Thoracic aorta (tissue), 2 donors: ENCODE results near the gene IP6K2. TPM values are rescaled to one million over a fixed set of nuclear protein-coding genes. Genes with fewer than 3 reads are reported as not detected.
A peak's percentile ranks its signal among the peaks of the same experiment; 100 is the strongest.

Experiments
- ATAC-seq: fragments of 150-250 bp; one replicate; pipeline ENCODE4 v1.8.0; 2017; ENCODE audit warnings: low read depth; ENCODE audit not compliant: insufficient number of reproducible peaks, low FRiP score
- DNase-seq: peaks from one replicate; pipeline ENCODE4 v3.0.0-alpha.2; 2020; ENCODE audit warnings: low spot score
- H3K27ac ChIP-seq, 2 donors: fragments of 200-600 bp; sonication (generic); 1 replicate in 1 of 2; 2 replicates in 1 of 2; pipeline ENCODE4 v1.5.1; 2016; ENCODE audit warnings: mild to moderate bottlenecking in 2 of 2, moderate library complexity in 2 of 2
- H3K27me3 ChIP-seq: fragments of 200-600 bp; sonication (generic); replicated peaks from 2 replicates; pipeline ENCODE4 v1.6.0; 2016; ENCODE audit warnings: mild to moderate bottlenecking; ENCODE audit not compliant: insufficient read depth
- H3K36me3 ChIP-seq: fragments of 200-600 bp; sonication (generic); one replicate; pipeline ENCODE4 v1.5.1; 2016
- H3K4me1 ChIP-seq, 2 donors: fragments of 200-600 bp; sonication (generic); 1 replicate in 1 of 2; 2 replicates in 1 of 2; pipeline versions ENCODE4 v1.5.1 to v1.6.0; 2016; ENCODE audit warnings: low read depth in 2 of 2, mild to moderate bottlenecking in 1 of 2; ENCODE audit not compliant: control insufficient read depth in 1 of 2
- H3K4me3 ChIP-seq: fragments of 200-600 bp; sonication (generic); 2 replicates; pipeline ENCODE4 v1.5.1; 2016; ENCODE audit warnings: mild to moderate bottlenecking
- H3K9me3 ChIP-seq: fragments of 200-600 bp; sonication (generic); 2 replicates; pipeline ENCODE4 v1.5.1; 2016
- CTCF ChIP-seq: fragments of 200-600 bp; sonication (generic); IDR thresholded peaks from one replicate; pipeline ENCODE4 v1.5.1; 2019; ENCODE audit warnings: antibody characterized with exemption
- total RNA-seq, 2 donors: library from RNA; depleted of rRNA; stranded (reverse); fragments of >200 nt; gene quantifications; one replicate each; pipeline versions ENCODE4 v1.1.0 to v1.2.3, GENCODE V29; 2016

IP6K2 gene
- total RNA-seq, 2 donors from 2014 or later = 38.3 to 90.7 TPM

GRCh38 chr3:48655063-48655462 is 62.0 kb downstream of the IP6K2 start:
- H3K4me1 ChIP-seq = peaks cover 5 to 10% of the 10 kb centered on the region in 2 donors
- peak overlapping the region; percentile 51 to 66 for H3K27ac ChIP-seq
- no peaks in the 10 kb centered on the region for H3K27me3 ChIP-seq
- ATAC-seq (no peak), DNase-seq (no peak)
- no peaks in the 10 kb centered on the region for H3K36me3 ChIP-seq
- TF ChIP-seq CTCF = no peak
- H3K9me3 ChIP-seq = no peaks in the 10 kb centered on the region
- H3K4me3 ChIP-seq = peak overlapping the region; percentile 72

- DNase-seq = no peak
- H3K4me1 ChIP-seq = peaks cover 5 to 10% of the 10 kb centered on the region in 2 donors
- no peak overlapping the region for H3K4me3 ChIP-seq
- no peak for TF ChIP-seq CTCF
- H3K36me3 ChIP-seq = no peaks in the 10 kb centered on the region
- H3K27ac ChIP-seq = no peak overlapping the region
- no peaks in the 10 kb centered on the region for H3K9me3 ChIP-seq
- no peaks in the 10 kb centered on the region for H3K27me3 ChIP-seq
- no peak for ATAC-seq
Measured at GRCh38 chr3:48652923-48653715, 63.9 kb downstream of the IP6K2 start.

DNA sequence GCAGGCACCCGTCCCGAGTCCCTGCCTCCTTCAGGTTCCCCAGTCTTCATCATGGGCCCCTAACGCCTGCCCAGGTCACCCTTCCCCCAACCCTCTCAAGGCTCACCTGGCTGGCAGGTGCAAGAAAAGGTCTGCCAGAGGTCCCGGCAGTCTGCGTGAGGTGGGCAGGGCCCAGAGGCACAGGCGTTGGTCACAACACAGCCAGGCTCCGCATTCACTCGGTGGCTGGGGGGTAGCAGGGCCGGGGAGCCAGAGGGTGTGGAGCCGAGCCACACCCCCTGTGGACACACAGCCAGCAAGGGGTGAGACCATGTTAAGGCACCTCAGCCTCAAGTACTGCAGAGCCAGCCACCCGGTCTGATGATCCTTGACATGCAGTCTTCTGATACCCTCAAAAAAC is 65.2 kb downstream of the IP6K2 start:
- H3K27ac ChIP-seq = no peak overlapping the region
- no peak overlapping the region for H3K4me3 ChIP-seq
- TF ChIP-seq CTCF = no peak
- H3K4me1 ChIP-seq = peaks cover 5 to 9% of the 10 kb centered on the region in 2 donors
- no peaks in the 10 kb centered on the region for H3K9me3 ChIP-seq
- DNase-seq (no peak), ATAC-seq (no peak)
- no peaks in the 10 kb centered on the region for H3K27me3 ChIP-seq
- no peaks in the 10 kb centered on the region for H3K36me3 ChIP-seq

DNA sequence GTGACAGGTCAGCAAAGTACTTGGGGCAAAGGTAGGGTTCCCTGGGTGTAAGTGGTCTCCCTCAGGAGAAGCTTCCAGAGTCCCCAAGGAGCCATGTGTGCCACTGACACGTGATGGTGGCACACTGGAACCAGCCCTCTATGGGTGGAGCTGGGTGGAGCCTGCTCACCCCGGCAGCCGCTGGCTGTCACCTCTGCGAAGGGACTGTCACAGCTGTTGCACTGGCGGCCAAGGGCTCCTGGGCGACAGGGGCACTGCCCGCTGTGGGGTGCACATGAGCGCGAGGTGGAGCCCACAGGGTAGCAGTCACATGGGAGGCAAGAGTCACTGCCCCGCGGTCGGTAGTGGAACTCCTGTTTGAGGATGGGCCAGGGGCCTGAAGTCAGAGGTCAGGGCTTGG is 66.3 kb downstream of the IP6K2 start:
- H3K9me3 ChIP-seq = no peaks in the 10 kb centered on the region
- H3K27ac ChIP-seq = no peak overlapping the region
- ATAC-seq (no peak), DNase-seq (no peak)
- no peak overlapping the region for H3K4me3 ChIP-seq
- TF ChIP-seq CTCF = no peak
- H3K27me3 ChIP-seq = no peaks in the 10 kb centered on the region
- H3K4me1 ChIP-seq = peaks cover 4 to 6% of the 10 kb centered on the region in 2 donors
- H3K36me3 ChIP-seq = no peaks in the 10 kb centered on the region

DNA sequence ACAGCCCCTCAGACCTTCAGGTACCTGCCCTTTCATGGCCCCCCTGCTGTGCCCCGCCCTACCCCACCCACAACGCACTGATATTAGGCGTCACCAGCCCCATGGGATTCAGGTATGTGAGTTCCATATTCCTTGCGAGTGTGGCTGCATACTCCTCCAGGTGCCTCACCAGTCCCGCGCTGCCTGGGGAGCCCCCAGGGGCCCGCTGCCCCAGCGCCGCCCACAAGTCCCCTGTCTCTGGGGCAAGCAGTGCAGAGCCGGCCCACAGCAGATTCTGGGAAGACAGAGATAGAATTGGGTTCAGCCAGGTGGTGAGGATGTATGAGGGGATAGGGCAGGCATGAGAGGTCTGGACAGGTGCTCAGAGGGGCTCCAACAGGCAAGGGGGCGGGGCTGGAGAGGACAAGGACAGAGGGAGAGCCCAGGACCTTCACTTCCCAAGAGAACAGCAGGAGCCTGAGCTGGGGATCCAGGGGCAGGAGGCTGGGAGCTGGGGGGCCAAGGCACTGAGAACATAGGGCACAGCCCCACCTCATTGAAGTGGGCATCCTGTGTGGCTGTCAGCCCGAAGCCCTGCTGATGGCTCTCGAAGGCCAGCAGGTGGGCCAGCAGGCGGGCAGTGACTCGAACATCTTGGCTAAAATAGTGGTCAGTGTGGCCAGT is 68.7 kb downstream of the IP6K2 start:
- no peaks in the 10 kb centered on the region for H3K27me3 ChIP-seq
- DNase-seq = no peak
- H3K36me3 ChIP-seq = no peaks in the 10 kb centered on the region
- ATAC-seq = no peak
- no peaks in the 10 kb centered on the region for H3K4me1 ChIP-seq
- no peak overlapping the region for H3K4me3 ChIP-seq
- no peaks in the 10 kb centered on the region for H3K9me3 ChIP-seq
- no peak for TF ChIP-seq CTCF
- no peak overlapping the region for H3K27ac ChIP-seq
